Measurements from ENCODE around the gene HMSD. TPM values are rescaled to one million over a fixed set of nuclear protein-coding genes. Genes with fewer than 3 reads are reported as not detected.
"Not testable (repeated sequence)": the region's sequence is repeated elsewhere in the genome, so short reads cannot be mapped to it uniquely, and the experiment has no call there.

The HMSD gene
- total and polyA plus RNA-seq, 2 of the 13 experiments (the other 11 are each of a cell fraction or from before 2014, with no cell fraction given) = not detected

GRCh38 chr18:63940008-63940407 lies 9.1 kb upstream of the HMSD start:
- Histone ChIP-seq H3K4me2 (ENCODE audit: low read depth, low read length) (no peak overlapping the region), H3K9me3 (ENCODE audit: low read length) (no peaks in the 10 kb centered on the region), H4K20me1 (ENCODE audit: insufficient read depth, low read length) (no peaks in the 10 kb centered on the region), H3K4me3 (replicated peaks in 1 of 3; ENCODE audit: insufficient read depth in 1 of 3, low read depth in 2 of 3, low read length in 3 of 3) (no peak overlapping the region), H3K9ac (ENCODE audit: insufficient read depth, low read depth, low read length) (no peak overlapping the region), H3K27ac (ENCODE audit: extremely low read length, insufficient read depth, low read length) (no peak overlapping the region), H2AFZ (ENCODE audit: low read length) (no peak overlapping the region), H3K36me3 (replicated peaks in 1 of 2; ENCODE audit: control insufficient read depth in 1 of 2, insufficient read depth in 2 of 2, low read length in 2 of 2) (no peaks in the 10 kb centered on the region), H3K27me3 (ENCODE audit: control insufficient read depth in 1 of 2, insufficient read depth in 2 of 2, low read length in 2 of 2) (0 out of 5 replicates have a peak, but pooled peaks cover 0 to 9% of the 10 kb centered on the region in 2 experiments), H3K79me2 (ENCODE audit: insufficient read depth, low read length) (no peaks in the 10 kb centered on the region), H3K4me1 (ENCODE audit: insufficient read depth, low read length) (no peaks in the 10 kb centered on the region)
- 34% methylated on average over 8 of the region's 8 CpGs for WGBS (ENCODE audit: low lambda C conversion rate)
- FAIRE-seq (no peak), ATAC-seq (no peak), DNase-seq (ENCODE audit: low spot score) (no peak)
- intact Hi-C loops (cut with micrococcal nuclease; ENCODE audit: unreplicated experiment) = no loop called here
- ChIA-PET POLR2A (no interaction called here), CTCF (ENCODE audit: low intra/inter-chr PET ratio, low total read pairs) (no interaction called here)
- TF ChIP-seq ZBTB14 (CRISPR knock-in tag; IDR thresholded peaks at IDR 0.05) (no peak), FOXC1 (CRISPR knock-in tag; IDR thresholded peaks at IDR 0.05; ENCODE audit: borderline replicate concordance) (no peak), GATAD1 (CRISPR knock-in tag; IDR thresholded peaks at IDR 0.05) (no peak), ZNF292 (CRISPR knock-in tag; IDR thresholded peaks at IDR 0.05; ENCODE audit: borderline replicate concordance, low read depth) (no peak), NAIF1 (CRISPR knock-in tag; IDR thresholded peaks at IDR 0.05; ENCODE audit: borderline replicate concordance) (no peak), NFE2L1 (CRISPR knock-in tag; IDR thresholded peaks at IDR 0.05; ENCODE audit: borderline replicate concordance) (no peak), ZFP90 (CRISPR knock-in tag; IDR thresholded peaks at IDR 0.05; ENCODE audit: borderline replicate concordance) (no peak), ZNF572 (CRISPR knock-in tag; IDR thresholded peaks at IDR 0.05) (no peak)
- TF ChIP-seq, protein P1, sequence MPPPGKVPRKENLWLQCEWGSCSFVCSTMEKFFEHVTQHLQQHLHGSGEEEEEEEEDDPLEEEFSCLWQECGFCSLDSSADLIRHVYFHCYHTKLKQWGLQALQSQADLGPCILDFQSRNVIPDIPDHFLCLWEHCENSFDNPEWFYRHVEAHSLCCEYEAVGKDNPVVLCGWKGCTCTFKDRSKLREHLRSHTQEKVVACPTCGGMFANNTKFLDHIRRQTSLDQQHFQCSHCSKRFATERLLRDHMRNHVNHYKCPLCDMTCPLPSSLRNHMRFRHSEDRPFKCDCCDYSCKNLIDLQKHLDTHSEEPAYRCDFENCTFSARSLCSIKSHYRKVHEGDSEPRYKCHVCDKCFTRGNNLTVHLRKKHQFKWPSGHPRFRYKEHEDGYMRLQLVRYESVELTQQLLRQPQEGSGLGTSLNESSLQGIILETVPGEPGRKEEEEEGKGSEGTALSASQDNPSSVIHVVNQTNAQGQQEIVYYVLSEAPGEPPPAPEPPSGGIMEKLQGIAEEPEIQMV (CRISPR knock-in tag; IDR thresholded peaks at IDR 0.05; ENCODE audit: low read depth) = no peak
- BruUV-seq (replicated peaks) = no TSS peak
- in situ Hi-C loops (cut with HindIII; ENCODE audit: extremely low pct_ligation_motif_present, low pct_unique_long_range_greater_than_20kb) = no loop called here

DNA sequence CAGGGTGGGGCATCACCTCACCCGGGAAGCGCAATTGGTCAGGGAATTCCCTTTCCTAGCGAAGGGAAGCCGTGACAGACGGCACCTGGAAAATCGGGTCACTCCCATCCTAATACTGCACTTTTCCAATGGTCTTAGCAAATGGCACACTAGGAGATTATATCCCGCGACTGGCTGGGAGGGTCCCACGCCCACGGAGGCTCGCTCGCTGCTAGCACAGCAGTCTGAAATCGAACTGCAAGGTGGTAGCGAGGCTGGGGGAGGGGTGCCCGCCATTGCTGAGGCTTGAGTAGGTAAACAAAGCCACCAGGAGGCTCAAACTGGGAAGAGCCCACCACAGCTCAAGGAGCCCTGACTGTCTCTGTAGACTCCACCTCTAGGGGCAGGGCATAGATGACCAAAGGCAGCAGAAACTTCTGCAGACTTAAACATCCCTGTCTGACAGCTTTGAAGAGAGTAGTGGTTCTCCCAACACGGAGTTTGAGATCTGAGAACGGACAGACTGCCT lies 8.5 kb upstream of the HMSD start:
- WGBS (ENCODE audit: low lambda C conversion rate) = 0% methylated on average over 1 of the region's 17 CpGs
- ATAC-seq; H4K20me1 ChIP-seq (ENCODE audit: insufficient read depth, low read length); H3K9me3 ChIP-seq (ENCODE audit: low read length); H3K27ac ChIP-seq (ENCODE audit: extremely low read length, insufficient read depth, low read length); H2AFZ ChIP-seq (ENCODE audit: low read length); intact Hi-C loops (cut with micrococcal nuclease; ENCODE audit: unreplicated experiment); POLR2A ChIA-PET; H3K27me3 ChIP-seq (ENCODE audit: control insufficient read depth in 1 of 2, insufficient read depth in 2 of 2, low read length in 2 of 2); CTCF ChIA-PET (ENCODE audit: low intra/inter-chr PET ratio, low total read pairs); FAIRE-seq; H3K4me2 ChIP-seq (ENCODE audit: low read depth, low read length); DNase-seq (ENCODE audit: low spot score); H3K4me3 ChIP-seq (replicated peaks in 1 of 3; ENCODE audit: insufficient read depth in 1 of 3, low read depth in 2 of 3, low read length in 3 of 3); H3K36me3 ChIP-seq (replicated peaks in 1 of 2; ENCODE audit: control insufficient read depth in 1 of 2, insufficient read depth in 2 of 2, low read length in 2 of 2); BruUV-seq (replicated peaks); in situ Hi-C loops (cut with HindIII; ENCODE audit: extremely low pct_ligation_motif_present, low pct_unique_long_range_greater_than_20kb); H3K79me2 ChIP-seq (ENCODE audit: insufficient read depth, low read length); H3K4me1 ChIP-seq (ENCODE audit: insufficient read depth, low read length); H3K9ac ChIP-seq (ENCODE audit: insufficient read depth, low read depth, low read length): not testable (repeated sequence)
